Measurements from ENCODE around the gene POU2F2.

Gene POU2F2

GRCh38 chr19:42154471-42155323, 22.5 kb upstream of the POU2F2 start:
- no peak for DNase-seq (ENCODE audit: low read depth in 3 of 3)

GRCh38 chr19:42153672-42154433, 21.6 kb upstream of the POU2F2 start:
- no peak for DNase-seq (ENCODE audit: low read depth in 3 of 3)

GRCh38 chr19:42152910-42153671, 20.8 kb upstream of the POU2F2 start:
- DNase-seq (ENCODE audit: low read depth in 3 of 3): no peak

GRCh38 chr19:42151782-42152684, 19.8 kb upstream of the POU2F2 start:
- DNase-seq (ENCODE audit: low read depth in 3 of 3): no peak

- DNase-seq (ENCODE audit: low read depth in 3 of 3): no peak
Measured at GRCh38 chr19:42150911-42151361, 18.7 kb upstream of the POU2F2 start.

GRCh38 chr19:42150364-42150763, 18.1 kb upstream of the POU2F2 start:
- DNase-seq (ENCODE audit: low read depth in 3 of 3): no peak

- DNase-seq (ENCODE audit: low read depth in 3 of 3): no peak
Measured at GRCh38 chr19:42149447-42150202, 17.4 kb upstream of the POU2F2 start.

- no peak for DNase-seq (ENCODE audit: low read depth in 3 of 3)
Measured at GRCh38 chr19:42148266-42148665, 16.0 kb upstream of the POU2F2 start.

- DNase-seq (ENCODE audit: low read depth in 3 of 3): no peak
Measured at GRCh38 chr19:42143341-42144234, 11.3 kb upstream of the POU2F2 start.

GRCh38 chr19:42140125-42140754, 8.0 kb upstream of the POU2F2 start:
- DNase-seq (ENCODE audit: low read depth in 3 of 3): no peak

GRCh38 chr19:42134535-42135070, 2.4 kb upstream of the POU2F2 start:
- DNase-seq (ENCODE audit: low read depth in 3 of 3): no peak

GRCh38 chr19:42132851-42133528, 744 bp upstream of the POU2F2 start:
- peak; percentile 64 to 75 (median 75) for DNase-seq (ENCODE audit: low read depth in 3 of 3)

- DNase-seq (ENCODE audit: low read depth in 3 of 3): no peak
Measured at GRCh38 chr19:42131149-42132029, 857 bp downstream of the POU2F2 start.

- DNase-seq (ENCODE audit: low read depth in 3 of 3): no peak
Measured at GRCh38 chr19:42130254-42130573, 2.0 kb downstream of the POU2F2 start.

GRCh38 chr19:42129399-42130253, 2.6 kb downstream of the POU2F2 start:
- DNase-seq (ENCODE audit: low read depth in 3 of 3): no peak

- DNase-seq (ENCODE audit: low read depth in 3 of 3): no peak
Measured at GRCh38 chr19:42126574-42126973, 5.7 kb downstream of the POU2F2 start.

All from stimulated activated CD4-positive, alpha-beta T cell treated with anti-CD3 and anti-CD28 coated beads, TNF-alpha, amount 100 ng/mL, for 48 hours (primary cell).